SJSA1 (cell line): ENCODE measurements around the gene POC5. TPM values are rescaled to one million over a fixed set of nuclear protein-coding genes. Genes with fewer than 3 reads are reported as not detected.

ENCODE experiments used
- DNase-seq, 2 experiments: peaks; one replicate each; pipeline ENCODE4 v3.0.0-alpha.2; 2015 to 2020; ENCODE audit warnings: low spot score in 2 of 2, low read depth in 1 of 2
- H3K27ac ChIP-seq: fragments of 250-450 bp; sonication (Bioruptor Pico); 2 replicates; pipeline ENCODE4 v1.5.1; 2020; ENCODE audit warnings: mild to moderate bottlenecking, moderate library complexity
- H3K27me3 ChIP-seq: fragments of 250-450 bp; sonication (Bioruptor Pico); replicated peaks from 2 replicates; pipeline ENCODE4 v1.5.1; 2020; ENCODE audit warnings: mild to moderate bottlenecking, moderate library complexity
- H3K36me3 ChIP-seq: fragments of 250-450 bp; sonication (Bioruptor Pico); 2 replicates; pipeline ENCODE4 v1.5.1; 2020; ENCODE audit warnings: mild to moderate bottlenecking
- H3K4me1 ChIP-seq: fragments of 250-450 bp; sonication (Bioruptor Pico); replicated peaks from 2 replicates; pipeline ENCODE4 v1.6.1; 2021; ENCODE audit warnings: mild to moderate bottlenecking
- H3K4me3 ChIP-seq: fragments of 250-450 bp; sonication (Bioruptor Pico); 2 replicates; pipeline ENCODE4 v1.5.1; 2020; ENCODE audit warnings: mild to moderate bottlenecking
- H3K9me3 ChIP-seq: fragments of 250-450 bp; sonication (Bioruptor Pico); replicated peaks from 2 replicates; pipeline ENCODE4 v1.5.1; 2020; ENCODE audit warnings: mild to moderate bottlenecking
- total RNA-seq: library from RNA; depleted of rRNA; stranded (reverse); fragments of >200 nt; shearing (Covaris generic); gene quantifications from 2 replicates; pipeline ENCODE4 v1.2.3, GENCODE V29; 2014; rRNA removed

The POC5 gene
- total RNA-seq, 1 experiment from 2014 or later = 27.9 TPM

DNA sequence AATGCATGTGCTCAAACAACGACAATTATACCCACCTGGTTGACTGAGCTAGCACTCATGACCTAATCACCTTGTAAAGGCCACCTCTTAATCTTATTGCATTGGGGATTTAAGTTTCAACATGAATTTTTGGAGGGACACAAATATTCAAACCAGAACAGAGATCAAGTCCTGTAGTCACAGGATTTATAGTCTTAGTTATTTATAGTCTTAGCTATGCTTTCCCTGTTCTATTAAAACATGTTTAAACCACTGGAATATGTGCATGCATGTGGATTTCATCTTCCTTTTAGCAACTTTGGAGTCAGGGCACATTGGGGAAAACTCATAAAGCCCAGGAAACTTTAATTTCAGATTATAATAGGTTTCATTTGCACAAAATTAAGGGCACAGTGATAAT, 79.3 kb downstream of the POC5 start:
- Histone ChIP-seq H3K27me3 (no peaks in the 10 kb centered on the region), H3K4me1 (peaks cover 28% of the 10 kb centered on the region), H3K4me3 (no peak overlapping the region), H3K9me3 (no peaks in the 10 kb centered on the region), H3K36me3 (no peaks in the 10 kb centered on the region), H3K27ac (no peak overlapping the region)
- no peak for DNase-seq

DNA sequence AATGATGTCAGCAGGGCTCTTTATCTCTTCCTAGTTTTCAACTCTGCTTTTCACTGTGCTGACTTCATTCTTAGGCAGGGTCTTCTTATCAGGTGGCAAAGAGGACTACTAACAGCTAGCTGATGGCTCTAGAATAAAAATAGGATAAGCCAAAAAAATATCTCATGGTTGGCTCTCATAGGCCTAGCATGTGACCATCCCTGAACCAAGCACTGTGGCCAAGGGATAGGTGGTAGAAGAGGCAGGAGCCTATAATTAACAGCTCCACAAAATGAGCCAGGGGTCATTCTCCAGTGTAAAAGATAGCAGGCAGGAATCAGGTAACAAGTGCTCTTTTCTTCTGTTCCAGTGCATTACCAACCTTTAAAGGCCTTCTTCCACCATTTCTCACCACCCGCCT, 84.9 kb downstream of the POC5 start:
- Histone ChIP-seq H3K27me3 (no peaks in the 10 kb centered on the region), H3K27ac (no peak overlapping the region), H3K36me3 (no peaks in the 10 kb centered on the region), H3K4me3 (no peak overlapping the region), H3K9me3 (no peaks in the 10 kb centered on the region), H3K4me1 (no peaks in the 10 kb centered on the region)
- no peak for DNase-seq

DNA sequence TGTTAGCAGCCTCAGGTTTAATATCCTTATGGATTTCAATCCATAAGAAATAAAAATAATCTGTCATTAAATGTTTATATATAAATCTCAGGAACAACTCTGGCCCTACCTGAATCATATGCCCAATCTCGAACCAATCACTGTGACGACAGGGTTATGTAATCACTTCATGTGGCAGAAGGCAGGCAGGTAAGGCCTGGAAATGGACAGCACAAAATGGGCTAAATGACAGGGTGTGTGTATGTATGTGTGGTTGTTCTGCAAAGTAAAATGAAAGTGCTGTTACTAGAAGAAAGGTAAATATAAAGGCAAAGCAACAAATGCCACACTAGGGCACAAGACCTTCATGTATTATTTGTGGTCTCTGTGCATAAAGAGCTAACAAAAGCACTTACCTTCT, 86.4 kb downstream of the POC5 start:
- H3K4me1 ChIP-seq = no peaks in the 10 kb centered on the region
- no peak overlapping the region for H3K27ac ChIP-seq
- H3K36me3 ChIP-seq = no peaks in the 10 kb centered on the region
- DNase-seq = no peak
- H3K27me3 ChIP-seq = no peaks in the 10 kb centered on the region
- no peaks in the 10 kb centered on the region for H3K9me3 ChIP-seq
- H3K4me3 ChIP-seq = no peak overlapping the region

DNA sequence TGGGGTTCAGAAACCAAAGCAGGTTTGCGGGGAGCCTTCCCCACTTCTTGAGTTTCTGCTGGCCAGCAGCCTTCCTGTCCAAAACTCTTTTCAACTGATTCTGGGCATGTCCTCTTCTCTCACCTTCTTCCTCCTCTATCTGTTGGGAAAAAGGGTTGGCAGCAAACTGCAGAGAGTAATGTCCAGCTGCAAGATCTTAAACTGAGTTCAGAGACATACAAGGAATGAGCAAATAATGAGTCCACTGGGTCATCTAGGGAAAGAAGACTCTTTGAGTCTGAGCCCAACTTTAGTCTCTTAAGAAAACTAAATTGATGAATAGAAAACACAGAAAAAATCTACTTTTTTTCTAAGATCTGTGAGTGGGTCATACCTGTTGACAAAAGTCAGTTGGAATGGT, 89.4 kb downstream of the POC5 start:
- H3K27me3 ChIP-seq = no peaks in the 10 kb centered on the region
- H3K36me3 ChIP-seq = no peaks in the 10 kb centered on the region
- no peak overlapping the region for H3K27ac ChIP-seq
- no peaks in the 10 kb centered on the region for H3K9me3 ChIP-seq
- no peak overlapping the region for H3K4me3 ChIP-seq
- H3K4me1 ChIP-seq = peaks cover 18% of the 10 kb centered on the region
- DNase-seq = no peak

DNA sequence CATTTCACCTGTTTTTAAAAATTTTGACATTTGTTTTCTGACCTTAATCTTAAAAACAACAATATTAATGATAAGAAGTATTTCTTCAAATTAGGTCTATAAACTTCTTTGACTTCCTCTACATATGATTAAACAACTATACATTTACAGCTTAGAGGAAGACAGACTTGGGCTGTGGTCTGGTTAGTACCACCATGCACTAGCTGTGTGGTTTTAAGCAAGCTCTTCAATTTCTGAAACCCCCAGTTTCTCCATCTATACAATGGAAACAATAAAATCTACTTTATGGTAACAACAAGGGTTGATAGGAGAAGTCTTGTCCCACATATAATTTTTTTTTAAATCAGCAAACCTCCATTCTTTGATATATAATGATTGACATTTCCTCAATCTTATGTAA, 90.3 kb downstream of the POC5 start:
- Histone ChIP-seq H3K36me3 (no peaks in the 10 kb centered on the region), H3K27ac (no peak overlapping the region), H3K4me1 (peaks cover 27% of the 10 kb centered on the region), H3K4me3 (no peak overlapping the region), H3K27me3 (no peaks in the 10 kb centered on the region), H3K9me3 (no peaks in the 10 kb centered on the region)
- no peak for DNase-seq

Other genes with a start within 250 kb of the POC5 start
- gene CERT1, start 205.8 kb downstream of the POC5 start, total RNA-seq = 16.1 and 16.7 TPM in 2 replicates
- 30.5 and 34.8 TPM in 2 replicates for gene POLK, start 205.5 kb downstream of the POC5 start, total RNA-seq
- gene ANKDD1B, start 106.0 kb downstream of the POC5 start, total RNA-seq = 0.29 TPM in 1 of 2 replicates, not detected in the other